IPS-NIHi11 (cell line): Measurements from ENCODE around the gene SIGLEC6.

Source experiments
- DNase-seq: peaks from one replicate; pipeline ENCODE4 v3.0.0; 2012; ENCODE audit warnings: mixed read lengths, low spot score

SIGLEC6 gene

DNA sequence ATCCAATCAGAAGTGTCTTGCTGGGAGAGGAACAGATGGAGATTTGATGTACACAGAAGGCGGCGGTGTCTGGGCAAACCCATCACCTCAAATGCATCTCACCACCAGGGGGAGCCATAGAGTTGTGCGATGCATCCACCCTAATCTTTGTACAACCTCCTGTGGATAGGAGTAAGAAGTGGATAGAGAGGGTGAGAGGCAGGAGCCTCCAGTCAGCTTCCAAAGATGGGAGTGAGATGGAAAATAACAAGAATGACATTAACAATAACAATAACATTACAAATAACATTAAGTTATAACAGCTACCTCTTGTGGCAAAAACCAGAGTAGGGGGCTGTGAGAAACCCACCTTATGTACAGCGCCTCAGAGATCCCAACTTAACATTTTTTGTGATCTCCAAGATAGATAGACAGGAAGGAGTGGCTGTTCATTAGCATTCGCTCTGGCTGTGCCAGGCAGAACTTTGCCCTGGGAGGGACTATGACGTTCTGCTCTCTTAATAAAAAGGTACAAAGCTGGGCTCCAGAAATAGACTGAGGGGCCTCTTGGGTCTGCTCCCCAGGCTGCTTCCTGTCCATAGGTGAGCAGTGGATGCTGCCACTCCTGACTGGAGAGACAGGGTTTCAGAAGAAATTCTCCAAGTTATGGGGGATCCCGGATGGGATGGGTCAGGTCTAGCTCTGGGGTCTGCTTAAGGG lies 58.3 kb downstream of the SIGLEC6 start:
- peak; percentile 75 for DNase-seq

DNA sequence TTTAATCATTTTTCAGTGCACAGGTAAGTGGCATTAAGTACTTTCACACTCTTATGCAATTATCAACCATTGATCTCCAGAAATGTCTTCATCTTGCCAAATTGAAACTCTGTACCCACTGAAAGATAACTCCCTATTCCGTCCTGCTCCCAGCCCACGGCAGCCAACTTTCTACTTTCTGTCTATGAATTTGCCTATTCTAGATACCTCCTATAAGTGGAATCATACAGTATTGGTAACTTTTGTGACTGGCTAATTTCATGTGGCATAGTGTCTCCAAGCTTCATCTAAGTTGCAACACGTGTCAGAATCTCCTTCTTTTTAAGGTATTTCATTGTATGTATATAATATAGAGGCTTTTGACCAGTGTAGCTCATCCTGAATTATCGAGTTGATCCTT lies 58.9 kb downstream of the SIGLEC6 start:
- no peak for DNase-seq

DNA sequence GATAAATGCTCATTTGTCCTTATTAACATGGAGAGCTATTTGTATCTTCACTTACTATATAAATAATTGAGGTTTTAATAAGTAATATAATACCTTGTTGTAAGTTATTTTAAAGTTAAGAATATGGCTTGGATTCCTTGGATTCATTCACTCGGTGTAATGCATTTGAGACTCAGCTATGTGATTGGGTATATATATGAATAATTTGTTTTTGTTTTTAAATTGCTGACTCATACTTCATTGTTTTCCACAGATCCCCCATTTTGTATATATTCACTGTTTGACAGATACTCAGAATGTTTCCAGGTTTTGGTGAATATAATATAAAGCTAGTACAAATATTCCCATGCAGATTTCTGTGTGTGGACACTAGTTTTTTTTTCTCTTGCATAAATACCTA lies 59.9 kb downstream of the SIGLEC6 start:
- DNase-seq = no peak

DNA sequence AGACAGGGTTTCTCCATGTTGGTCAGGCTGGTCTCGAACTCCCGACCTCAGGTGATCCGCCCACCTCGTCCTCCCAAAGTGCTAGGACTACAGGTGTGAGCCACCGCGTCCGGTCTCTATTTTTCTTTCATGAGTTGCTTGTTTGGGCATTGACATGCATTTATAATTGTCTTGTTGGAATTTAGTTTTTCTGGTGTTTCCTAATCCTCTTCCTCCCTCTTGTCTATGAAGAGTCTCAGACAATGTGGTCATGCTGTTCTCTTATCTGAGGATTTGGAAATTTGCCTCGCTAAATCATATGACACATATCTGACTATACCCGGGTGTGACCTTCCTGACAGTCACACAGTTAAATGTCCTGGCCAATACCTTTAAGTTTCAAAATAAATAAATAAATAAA lies 60.5 kb downstream of the SIGLEC6 start:
- DNase-seq = no peak

DNA sequence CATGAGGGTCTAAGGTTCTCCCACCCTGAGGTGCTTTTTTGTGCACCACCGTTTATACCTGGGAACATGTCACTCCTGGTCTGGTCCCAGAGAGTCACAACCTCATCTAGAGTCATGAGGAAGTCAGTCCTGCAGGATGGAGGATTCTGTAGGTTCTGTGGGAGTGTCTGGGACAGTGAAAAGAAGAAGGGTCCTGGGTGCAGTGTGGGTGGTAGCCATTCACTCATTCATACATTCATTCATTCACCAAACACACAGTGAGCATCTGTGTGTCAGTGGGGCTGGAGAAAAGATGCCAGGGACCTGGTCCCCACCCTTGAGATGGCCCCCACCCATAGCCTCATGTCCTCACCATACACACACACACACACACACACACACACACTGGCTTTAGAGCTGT lies 61.8 kb downstream of the SIGLEC6 start:
- DNase-seq = no peak

DNA sequence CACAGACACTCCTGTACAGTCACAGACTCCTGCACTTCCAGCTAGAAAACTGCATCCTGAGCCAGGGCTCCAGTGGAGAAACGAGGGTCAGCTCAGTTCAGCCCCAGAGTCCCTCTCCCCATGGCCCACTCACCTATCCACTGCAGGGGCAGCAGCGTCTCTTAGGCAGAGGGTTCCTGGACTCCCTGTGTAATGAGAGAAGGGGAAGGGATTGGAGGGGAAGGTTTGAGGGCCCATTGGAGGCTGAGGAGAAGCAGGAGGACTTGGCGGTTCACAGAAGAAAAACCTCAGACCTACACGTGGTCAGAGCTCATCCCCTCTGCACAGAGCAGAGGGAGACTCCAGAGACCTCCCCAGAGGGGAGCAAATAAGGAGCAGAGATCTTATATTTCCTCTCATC lies 62.3 kb downstream of the SIGLEC6 start:
- DNase-seq = no peak

DNA sequence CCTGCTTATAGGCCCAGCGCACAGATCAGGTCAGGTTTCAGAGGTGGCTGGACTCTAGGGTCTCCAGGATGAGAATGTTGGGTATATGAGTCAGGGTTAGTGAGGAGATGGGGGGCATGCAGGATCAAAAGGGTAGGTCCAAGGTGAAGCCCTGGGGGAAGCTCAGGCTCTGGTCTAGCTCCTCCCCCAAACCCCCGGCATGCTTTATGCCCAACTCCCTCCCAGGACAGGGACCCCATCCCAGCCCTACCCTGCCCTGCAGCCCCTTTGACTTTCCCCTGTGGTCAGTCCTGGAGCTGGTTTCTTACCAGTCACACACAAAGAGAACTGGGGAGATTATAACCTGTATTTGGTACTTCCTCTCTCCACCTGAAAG lies 62.9 kb downstream of the SIGLEC6 start:
- DNase-seq = no peak

DNA sequence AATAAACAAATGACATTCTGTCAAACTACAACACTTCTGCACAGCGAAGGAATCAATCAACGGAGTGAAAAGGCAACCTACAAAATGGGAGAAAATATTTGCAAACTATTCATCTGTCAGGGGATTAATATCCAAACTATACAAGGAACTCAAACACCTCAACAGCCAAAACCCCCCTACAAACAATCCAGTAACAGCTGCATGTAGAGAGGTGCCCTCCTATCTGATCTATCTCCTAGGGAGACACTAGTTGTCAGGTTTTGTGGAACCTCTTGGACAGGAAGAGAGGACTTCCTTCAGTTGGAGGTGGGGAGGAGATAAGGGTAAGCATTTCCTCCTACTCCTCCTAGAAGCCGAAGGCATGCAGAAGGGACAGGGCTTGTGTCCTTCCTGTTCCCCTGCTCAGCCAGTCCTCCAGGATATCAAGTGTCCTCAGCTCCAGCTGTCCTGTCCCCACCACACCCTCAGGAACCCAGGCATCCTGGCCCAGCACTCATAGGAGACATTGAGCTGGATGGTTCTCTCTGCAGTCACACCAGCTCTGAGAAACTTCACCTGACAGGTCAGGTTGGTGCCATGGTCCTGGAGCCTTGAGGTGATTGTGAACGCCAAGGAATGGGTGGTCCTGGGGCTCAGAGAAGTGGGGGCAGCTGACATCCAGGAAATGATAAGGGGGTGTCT lies 63.5 kb downstream of the SIGLEC6 start:
- DNase-seq = no peak
